Bronchus fibroblast of lung (primary cell): ENCODE data around the gene GP1BB. TPM values are rescaled to one million over a fixed set of nuclear protein-coding genes. Genes with fewer than 3 reads are reported as not detected.

Experiments
- total RNA-seq: library from RNA; depleted of rRNA; stranded (reverse); fragments of >200 nt; gene quantifications from 2 replicates; pipeline ENCODE4 v1.2.3, GENCODE V29; 2015

GP1BB gene
- 0.50 TPM in 1 of 2 replicates, not detected in the other for total RNA-seq

DNA sequence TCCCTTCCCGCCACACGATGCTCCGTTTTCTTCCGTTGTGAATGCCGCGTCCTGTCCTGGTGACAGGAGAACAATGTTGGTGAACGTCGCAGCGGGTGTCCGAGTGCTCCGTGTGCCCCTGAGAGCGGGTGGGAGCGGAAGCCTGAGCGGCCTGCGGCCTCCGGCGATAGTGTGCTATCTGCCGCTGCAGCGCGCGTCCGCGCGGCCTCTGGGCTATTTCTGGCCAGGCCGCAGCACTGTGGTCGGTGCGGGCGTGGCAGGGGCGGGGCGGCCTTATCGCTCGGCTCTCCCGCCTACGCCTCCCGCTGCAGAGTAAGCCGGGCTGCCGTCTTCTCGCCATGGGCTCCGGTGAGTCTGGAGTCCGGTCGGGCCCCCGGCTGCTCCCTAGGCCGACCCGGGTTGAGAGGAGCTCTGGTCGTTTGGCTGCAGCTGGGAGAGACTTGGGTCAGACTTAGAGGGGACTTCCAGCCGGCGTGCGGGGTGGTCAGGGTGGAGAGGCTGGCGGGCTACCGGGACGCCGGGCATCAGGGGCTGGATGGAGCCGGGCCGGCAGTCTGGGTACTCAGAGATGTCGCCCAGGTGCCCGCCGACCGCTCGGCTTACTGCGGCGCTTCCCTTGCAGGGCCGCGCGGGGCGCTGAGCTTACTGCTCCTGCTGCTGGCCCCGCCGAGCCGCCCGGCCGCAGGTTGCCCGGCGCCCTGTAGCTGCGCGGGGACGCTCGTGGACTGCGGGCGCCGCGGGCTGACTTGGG lies at the start of gene GP1BB:
GP1BB (plus strand) TSS at position 308 of the 751 bp plus-strand sequence; CDS start at position 339, 31 bp downstream.

DNA sequence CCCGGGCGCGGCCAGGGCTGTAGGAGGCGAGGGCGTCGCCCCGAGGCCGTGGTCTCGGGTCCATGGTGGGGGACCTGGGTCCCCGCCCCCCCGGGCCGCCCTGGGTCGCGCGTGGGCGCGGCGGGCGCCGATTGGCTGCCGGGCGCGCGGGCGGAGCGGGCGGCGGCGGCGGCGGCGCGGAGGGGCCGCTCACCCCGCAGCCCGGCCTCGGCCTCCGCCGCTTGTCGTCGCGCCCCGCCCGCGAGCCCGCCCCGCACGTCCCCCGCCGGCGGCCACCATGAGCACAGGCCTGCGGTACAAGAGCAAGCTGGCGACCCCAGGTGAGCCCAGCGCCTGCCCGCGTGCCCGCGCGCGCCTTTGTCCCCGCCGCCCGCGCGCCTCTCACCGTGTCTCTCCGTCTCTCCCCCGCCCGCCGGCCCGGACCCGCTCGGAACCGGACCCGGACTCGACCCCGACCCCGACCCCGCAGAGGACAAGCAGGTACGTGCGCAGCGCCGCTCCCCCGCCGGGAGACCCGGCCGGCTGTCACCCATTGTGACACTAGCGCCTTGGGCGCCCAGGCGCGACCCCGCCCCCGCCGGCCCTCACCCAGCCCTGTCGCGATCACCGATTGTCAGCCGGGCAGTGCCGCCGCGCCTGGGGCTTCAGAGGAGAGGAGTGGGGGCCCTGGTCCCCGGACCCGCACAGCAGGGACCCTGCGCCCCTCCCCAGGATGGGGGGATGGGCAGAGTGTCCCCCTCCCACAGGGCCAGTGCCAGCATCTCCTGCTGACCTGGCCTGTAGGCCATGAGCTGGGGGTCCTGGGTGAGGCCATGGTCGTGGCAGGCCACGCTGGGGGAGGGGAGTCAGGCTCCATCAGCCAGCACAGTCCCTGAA lies 8.8 kb upstream of the GP1BB start, which contains the start of gene SEPTIN5:
SEPTIN5 (plus strand) TSS at position 192 of the 876 bp plus-strand sequence; CDS start at position 278, 86 bp downstream.

DNA sequence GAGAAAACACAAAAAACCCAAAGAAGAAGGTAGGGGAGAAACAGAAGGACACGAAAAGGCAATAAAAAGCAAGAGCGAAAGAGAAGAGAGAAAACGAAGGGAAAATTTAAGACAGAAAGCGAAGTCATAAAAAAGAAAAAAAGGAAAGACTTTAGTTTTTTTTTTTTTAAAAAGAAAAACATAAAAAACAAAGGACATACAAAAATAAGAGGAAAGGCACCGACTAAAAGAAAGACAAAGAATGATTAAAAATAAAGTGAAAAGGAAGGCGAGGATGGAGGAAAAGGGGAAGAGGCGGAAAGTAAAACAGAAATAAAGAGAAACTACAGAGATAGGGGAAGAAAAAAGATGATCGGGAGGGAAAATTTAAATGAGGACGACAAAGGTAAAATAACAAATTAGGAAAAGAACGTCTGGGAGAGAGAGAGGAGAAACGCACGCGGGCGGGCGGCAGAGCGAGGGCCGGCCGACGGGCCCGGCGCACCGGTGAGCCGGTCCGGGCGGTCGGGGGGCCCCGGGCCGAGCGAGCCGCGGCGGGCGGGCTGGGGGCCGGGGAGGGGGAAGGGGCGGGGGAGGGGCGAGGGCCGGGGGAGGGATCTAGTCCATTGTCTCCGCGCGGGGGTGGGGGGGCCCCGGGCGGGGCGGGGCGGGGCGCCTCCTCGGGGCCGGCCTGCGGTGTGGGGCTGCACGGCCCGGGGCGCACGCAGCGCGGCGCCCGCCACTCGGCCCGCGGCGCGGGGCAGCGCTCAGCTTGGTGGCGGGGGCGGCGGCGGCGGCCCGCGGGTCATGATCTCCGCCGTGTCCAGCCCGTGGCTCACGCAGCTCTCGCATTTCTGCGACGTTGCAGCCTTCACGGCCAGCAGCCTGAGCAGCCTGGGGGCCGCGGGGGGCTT lies 37.0 kb downstream of the GP1BB start, which contains the start of gene TBX1:
TBX1 (plus strand) TSS at position 721 of the 893 bp plus-strand sequence; CDS start at position 787, 66 bp downstream.

Other genes with a start within 250 kb of the GP1BB start
- gene UFD1, start 244.3 kb upstream of the GP1BB start, total RNA-seq: 44.4 and 54.3 TPM in 2 replicates
- 45.9 and 47.9 TPM in 2 replicates for gene CDC45, start 243.6 kb upstream of the GP1BB start, total RNA-seq
- 0.50 and 1.8 TPM in 2 replicates for gene CLDN5, start 199.1 kb upstream of the GP1BB start, total RNA-seq
- gene SEPTIN5, start 9.0 kb upstream of the GP1BB start, total RNA-seq: 8.4 and 12.8 TPM in 2 replicates
- under 0.01 TPM in 1 of 2 replicates, not detected in the other for gene TBX1, start 37.2 kb downstream of the GP1BB start, total RNA-seq
- 11.6 and 12.8 TPM in 2 replicates for gene GNB1L, start 131.3 kb downstream of the GP1BB start, total RNA-seq
- gene RTL10, start 131.3 kb downstream of the GP1BB start, total RNA-seq: 9.4 and 10.3 TPM in 2 replicates
- 290 and 340 TPM in 2 replicates for gene COMT, start 218.2 kb downstream of the GP1BB start, total RNA-seq
- 27.6 and 28.6 TPM in 2 replicates for gene TXNRD2, start 218.3 kb downstream of the GP1BB start, total RNA-seq